ENCODE data around the gene IL1R2. TPM values are rescaled to one million over a fixed set of nuclear protein-coding genes. Genes with fewer than 3 reads are reported as not detected.
A peak's percentile ranks its signal among the peaks of the same experiment; 100 is the strongest.

The IL1R2 gene
- total and polyA plus RNA-seq, 2 of the 13 experiments (the other 11 are each of a cell fraction or from before 2014, with no cell fraction given), result 3.6 to 7.3 TPM

DNA sequence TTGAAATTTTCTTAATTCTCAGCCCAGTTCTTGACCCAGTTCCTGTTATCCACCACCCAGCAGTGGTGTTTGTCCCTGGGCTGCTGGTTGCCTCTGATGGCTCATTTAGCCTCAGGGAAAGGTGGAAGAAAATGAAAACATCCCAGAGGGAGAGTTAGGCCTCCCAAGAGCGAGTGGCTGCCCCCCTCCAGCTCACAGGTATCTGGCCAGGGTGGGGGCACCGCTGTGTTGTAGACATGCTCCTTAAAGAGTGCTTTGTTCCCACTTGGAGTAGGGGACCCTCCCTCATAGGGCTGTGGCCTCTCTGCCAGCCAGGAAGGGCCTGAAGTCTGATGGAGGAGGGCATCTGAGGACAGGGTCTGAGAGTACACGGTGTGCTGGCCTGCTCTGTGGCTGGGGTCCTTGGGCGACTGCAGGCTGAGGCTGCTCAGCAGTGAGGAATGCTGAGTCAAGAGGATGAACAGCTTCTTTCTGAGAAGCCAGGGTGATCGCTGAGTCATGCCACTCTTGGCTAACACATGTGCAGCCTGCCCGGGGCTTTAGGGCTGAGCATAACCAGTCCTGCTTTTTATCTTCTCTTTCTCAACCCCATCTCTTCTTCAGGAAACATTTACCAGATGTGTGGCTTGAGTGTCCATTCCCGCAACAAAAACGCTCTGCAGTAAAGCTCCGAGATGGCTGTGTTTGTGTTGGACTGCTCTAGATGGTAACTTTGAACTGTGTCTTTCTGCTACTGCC lies 72.3 kb downstream of the IL1R2 start (continued):
- peak; percentile 94 for TF ChIP-seq ASH2L (IDR thresholded peaks at IDR 0.05; ENCODE audit: insufficient read length, low read depth, low read length)
- TF ChIP-seq, protein P1, sequence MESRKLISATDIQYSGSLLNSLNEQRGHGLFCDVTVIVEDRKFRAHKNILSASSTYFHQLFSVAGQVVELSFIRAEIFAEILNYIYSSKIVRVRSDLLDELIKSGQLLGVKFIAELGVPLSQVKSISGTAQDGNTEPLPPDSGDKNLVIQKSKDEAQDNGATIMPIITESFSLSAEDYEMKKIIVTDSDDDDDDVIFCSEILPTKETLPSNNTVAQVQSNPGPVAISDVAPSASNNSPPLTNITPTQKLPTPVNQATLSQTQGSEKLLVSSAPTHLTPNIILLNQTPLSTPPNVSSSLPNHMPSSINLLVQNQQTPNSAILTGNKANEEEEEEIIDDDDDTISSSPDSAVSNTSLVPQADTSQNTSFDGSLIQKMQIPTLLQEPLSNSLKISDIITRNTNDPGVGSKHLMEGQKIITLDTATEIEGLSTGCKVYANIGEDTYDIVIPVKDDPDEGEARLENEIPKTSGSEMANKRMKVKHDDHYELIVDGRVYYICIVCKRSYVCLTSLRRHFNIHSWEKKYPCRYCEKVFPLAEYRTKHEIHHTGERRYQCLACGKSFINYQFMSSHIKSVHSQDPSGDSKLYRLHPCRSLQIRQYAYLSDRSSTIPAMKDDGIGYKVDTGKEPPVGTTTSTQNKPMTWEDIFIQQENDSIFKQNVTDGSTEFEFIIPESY (CRISPR knock-in tag; IDR thresholded peaks at IDR 0.05), result peak; percentile 54; the same call in 1 of the 2 replicates
- peak; percentile 75 for TF ChIP-seq CEBPG (CRISPR knock-in tag; IDR thresholded peaks at IDR 0.05)
- TF ChIP-seq ZNF556 (CRISPR knock-in tag; IDR thresholded peaks at IDR 0.05; ENCODE audit: borderline replicate concordance), result peak; percentile 92
- TF ChIP-seq MYC (CRISPR knock-in tag; IDR thresholded peaks at IDR 0.05; ENCODE audit: borderline replicate concordance), result peak; percentile 88
- TF ChIP-seq ZFY (CRISPR knock-in tag; IDR thresholded peaks at IDR 0.05), result peak; percentile 54
- TF ChIP-seq, protein P2, sequence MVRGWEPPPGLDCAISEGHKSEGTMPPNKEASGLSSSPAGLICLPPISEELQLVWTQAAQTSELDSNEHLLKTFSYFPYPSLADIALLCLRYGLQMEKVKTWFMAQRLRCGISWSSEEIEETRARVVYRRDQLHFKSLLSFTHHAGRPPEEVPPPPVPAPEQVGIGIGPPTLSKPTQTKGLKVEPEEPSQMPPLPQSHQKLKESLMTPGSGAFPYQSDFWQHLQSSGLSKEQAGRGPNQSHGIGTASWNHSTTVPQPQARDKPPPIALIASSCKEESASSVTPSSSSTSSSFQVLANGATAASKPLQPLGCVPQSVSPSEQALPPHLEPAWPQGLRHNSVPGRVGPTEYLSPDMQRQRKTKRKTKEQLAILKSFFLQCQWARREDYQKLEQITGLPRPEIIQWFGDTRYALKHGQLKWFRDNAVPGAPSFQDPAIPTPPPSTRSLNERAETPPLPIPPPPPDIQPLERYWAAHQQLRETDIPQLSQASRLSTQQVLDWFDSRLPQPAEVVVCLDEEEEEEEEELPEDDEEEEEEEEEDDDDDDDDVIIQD (CRISPR knock-in tag; IDR thresholded peaks at IDR 0.05; ENCODE audit: low read depth), result 0 out of 2 replicates have a peak, but pooled peaks have one; percentile 5
- TF ChIP-seq ZNF501 (CRISPR knock-in tag; IDR thresholded peaks at IDR 0.05), result peak; percentile 82
- peak; percentile 11; the same call in 1 of the 2 replicates for TF ChIP-seq HOXD1 (CRISPR knock-in tag; IDR thresholded peaks at IDR 0.05)
- TF ChIP-seq HCFC1 (IDR thresholded peaks at IDR 0.05; ENCODE audit: low read depth, low read length), result no peak
- TF ChIP-seq POLR2AphosphoS2 (IDR thresholded peaks at IDR 0.05; ENCODE audit: low read depth, low read length), result no peak
- peak; percentile 17 for TF ChIP-seq ISL2 (CRISPR knock-in tag; IDR thresholded peaks at IDR 0.05)
- TF ChIP-seq, protein P3, sequence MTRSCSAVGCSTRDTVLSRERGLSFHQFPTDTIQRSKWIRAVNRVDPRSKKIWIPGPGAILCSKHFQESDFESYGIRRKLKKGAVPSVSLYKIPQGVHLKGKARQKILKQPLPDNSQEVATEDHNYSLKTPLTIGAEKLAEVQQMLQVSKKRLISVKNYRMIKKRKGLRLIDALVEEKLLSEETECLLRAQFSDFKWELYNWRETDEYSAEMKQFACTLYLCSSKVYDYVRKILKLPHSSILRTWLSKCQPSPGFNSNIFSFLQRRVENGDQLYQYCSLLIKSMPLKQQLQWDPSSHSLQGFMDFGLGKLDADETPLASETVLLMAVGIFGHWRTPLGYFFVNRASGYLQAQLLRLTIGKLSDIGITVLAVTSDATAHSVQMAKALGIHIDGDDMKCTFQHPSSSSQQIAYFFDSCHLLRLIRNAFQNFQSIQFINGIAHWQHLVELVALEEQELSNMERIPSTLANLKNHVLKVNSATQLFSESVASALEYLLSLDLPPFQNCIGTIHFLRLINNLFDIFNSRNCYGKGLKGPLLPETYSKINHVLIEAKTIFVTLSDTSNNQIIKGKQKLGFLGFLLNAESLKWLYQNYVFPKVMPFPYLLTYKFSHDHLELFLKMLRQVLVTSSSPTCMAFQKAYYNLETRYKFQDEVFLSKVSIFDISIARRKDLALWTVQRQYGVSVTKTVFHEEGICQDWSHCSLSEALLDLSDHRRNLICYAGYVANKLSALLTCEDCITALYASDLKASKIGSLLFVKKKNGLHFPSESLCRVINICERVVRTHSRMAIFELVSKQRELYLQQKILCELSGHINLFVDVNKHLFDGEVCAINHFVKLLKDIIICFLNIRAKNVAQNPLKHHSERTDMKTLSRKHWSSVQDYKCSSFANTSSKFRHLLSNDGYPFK (CRISPR knock-in tag; IDR thresholded peaks at IDR 0.05; ENCODE audit: borderline replicate concordance), result peak; percentile 69; the same call in 1 of the 2 replicates
- peak; percentile 77; the same call in 1 of the 2 replicates for TF ChIP-seq ZFP36L1 (CRISPR knock-in tag; IDR thresholded peaks at IDR 0.05)
- TF ChIP-seq ZNF205 (CRISPR knock-in tag; IDR thresholded peaks at IDR 0.05), result 0 out of 2 replicates have a peak, but pooled peaks have one; percentile 36
- peak; percentile 77 for TF ChIP-seq TEAD3 (CRISPR knock-in tag; optimal IDR thresholded peaks at IDR 0.05; ENCODE audit: borderline replicate concordance)
- TF ChIP-seq GATAD2A (CRISPR knock-in tag; IDR thresholded peaks at IDR 0.05), result peak; percentile 74
- TF ChIP-seq THAP11 (CRISPR knock-in tag; IDR thresholded peaks at IDR 0.05), result peak; percentile 72; the same call in 1 of the 2 replicates
- TF ChIP-seq ZNF232 (CRISPR knock-in tag; IDR thresholded peaks at IDR 0.05; ENCODE audit: borderline replicate concordance), result peak; percentile 47; the same call in 1 of the 2 replicates
- peak; percentile 87; the same call in 1 of the 2 replicates for TF ChIP-seq MTA1 (CRISPR knock-in tag; IDR thresholded peaks at IDR 0.05; ENCODE audit: borderline replicate concordance)
- no peak for TF ChIP-seq PCBP2 (optimal IDR thresholded peaks at IDR 0.05; ENCODE audit: low read depth, low read length, poor library complexity, severe bottlenecking)
- no peak for TF ChIP-seq SMARCC2 (IDR thresholded peaks at IDR 0.05)
- peak; percentile 55; the same call in 1 of the 2 replicates for TF ChIP-seq ZNF619 (CRISPR knock-in tag; IDR thresholded peaks at IDR 0.05)
- peak; percentile 63 for TF ChIP-seq ZNF225 (CRISPR knock-in tag; IDR thresholded peaks at IDR 0.05)
- peak; percentile 20; the same call in 1 of the 2 replicates for TF ChIP-seq SNAPC2 (CRISPR knock-in tag; IDR thresholded peaks at IDR 0.05)
